GM18858 (cell line): ENCODE data around the gene MCCC1.
"Not testable (repeated sequence)": the region's sequence is repeated elsewhere in the genome, so short reads cannot be mapped to it uniquely, and the experiment has no call there.

ENCODE experiments used
- ATAC-seq: cut with Tn5 transposase; IDR thresholded peaks from one replicate; pipeline ENCODE4 v1.9.1; 2021; ENCODE audit not compliant: unreplicated experiment

Gene MCCC1

DNA sequence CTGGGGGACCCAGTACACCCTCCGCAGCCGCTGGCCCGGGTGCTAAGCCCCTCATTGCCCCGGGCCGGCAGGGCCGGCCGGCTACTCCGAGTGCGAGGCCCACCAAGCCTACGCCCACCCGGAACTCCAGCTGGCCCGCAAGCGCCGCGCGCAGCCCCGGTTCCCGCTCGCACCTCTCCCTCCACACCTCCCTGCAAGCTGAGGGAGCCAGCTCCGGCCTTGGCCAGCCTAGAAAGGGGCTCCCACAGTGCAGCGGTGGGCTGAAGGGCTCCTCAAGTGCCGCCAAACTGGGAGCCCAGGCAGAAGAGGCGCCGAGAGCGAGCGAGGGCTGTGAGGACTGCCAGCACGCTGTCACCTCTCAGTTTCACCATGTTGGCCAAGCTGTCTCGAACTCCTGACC lies 4.7 kb upstream of the MCCC1 start:
- not testable (repeated sequence) for ATAC-seq

DNA sequence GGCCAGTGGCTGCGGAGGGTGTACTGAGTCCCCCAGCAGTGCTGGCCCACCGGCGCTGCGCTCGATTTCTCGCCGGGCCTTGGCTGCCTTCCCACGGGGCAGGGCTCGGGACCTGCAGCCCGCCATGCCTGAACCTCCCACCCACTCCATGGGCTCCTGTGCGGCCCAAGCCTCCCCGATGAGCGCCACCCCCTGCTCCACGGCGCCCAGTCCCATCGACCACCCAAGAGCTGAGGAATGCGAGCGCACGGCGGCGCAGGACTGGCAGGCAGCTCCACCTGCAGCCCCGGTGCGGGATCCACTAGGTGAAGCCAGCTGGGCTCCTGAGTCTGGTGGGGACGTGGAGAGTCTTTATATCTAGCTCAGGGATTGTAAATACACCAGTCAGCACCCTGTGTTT lies 1.7 kb upstream of the MCCC1 start:
- ATAC-seq = not testable (repeated sequence)

DNA sequence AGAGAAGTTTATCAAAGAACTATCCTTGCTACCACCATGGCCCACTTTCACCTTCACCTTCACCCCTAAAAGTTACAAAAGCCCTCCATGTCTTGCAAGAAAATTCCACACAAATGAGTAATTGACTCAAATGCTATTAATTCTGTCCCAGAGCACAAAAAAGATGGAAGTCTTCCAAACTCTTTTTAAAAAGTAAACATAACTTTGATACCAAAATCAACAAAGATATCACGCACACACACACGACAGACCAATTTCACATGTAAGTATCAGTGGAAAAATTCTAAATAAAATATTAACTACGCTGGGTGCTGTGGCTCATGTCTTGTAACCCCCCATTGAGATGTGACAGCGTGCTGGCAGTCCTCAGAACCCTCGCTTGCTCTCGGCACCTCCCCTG lies 1.1 kb upstream of the MCCC1 start:
- ATAC-seq = no peak

DNA sequence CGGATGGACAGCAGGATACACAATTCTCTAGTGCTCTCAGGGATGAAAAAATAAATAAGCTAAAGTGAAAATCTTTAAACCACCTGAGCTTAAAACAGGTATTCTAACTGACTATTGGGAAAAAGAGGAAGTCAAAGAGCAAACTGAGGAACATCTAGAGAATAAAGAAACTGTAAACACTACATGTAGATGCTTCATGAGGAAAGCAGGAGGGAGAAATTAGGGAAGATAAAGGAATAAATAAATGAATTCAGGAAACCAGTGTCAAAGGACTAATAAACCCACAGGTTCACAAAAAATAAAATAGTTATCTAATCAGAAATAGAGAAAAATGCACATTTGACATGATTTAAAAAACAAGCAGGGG lies 525 bp upstream of the MCCC1 start:
- ATAC-seq = no peak

DNA sequence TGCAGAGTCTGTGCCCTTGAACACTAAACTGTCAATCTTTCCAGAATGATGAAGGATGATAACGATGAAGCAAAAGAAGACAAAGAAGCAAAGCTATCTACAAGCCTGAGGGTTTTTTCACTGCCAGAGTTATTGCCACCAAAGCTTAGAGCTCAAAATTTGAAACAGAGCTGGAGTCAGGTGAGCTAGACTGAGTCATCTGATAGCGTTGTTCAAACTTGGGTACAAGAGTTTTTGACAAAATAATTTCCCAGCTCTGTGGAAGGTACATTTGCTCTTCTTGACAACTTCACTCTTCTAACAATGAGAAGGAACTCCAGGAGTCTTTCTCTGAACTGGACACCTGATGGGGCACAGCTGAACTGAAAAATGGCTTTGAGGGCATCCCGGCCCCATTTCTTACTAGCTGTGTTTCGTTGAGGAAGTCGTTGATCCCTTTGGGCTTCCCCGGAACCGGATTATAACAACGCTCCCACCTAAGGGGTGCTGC lies 715 bp downstream of the MCCC1 start:
- peak; percentile 6 for ATAC-seq

DNA sequence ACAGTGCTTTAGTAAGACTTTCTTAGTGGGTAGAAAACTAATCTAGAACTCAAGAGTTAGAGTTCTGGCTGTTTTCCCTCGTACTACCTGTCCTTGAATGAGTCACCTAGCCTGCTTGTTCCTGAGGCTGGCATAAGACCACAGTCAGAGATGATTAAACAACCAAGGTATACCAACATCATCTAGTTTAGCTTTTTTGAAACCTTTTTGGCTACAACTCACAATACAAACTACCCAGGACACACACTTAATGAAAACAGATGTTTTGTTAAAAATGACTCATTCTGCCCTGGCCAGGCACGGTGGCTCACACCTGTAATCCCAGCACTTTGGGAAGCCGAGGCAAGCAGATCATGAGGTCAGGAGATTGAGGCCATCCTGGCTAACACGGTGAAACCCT lies 4.6 kb downstream of the MCCC1 start:
- ATAC-seq = no peak

DNA sequence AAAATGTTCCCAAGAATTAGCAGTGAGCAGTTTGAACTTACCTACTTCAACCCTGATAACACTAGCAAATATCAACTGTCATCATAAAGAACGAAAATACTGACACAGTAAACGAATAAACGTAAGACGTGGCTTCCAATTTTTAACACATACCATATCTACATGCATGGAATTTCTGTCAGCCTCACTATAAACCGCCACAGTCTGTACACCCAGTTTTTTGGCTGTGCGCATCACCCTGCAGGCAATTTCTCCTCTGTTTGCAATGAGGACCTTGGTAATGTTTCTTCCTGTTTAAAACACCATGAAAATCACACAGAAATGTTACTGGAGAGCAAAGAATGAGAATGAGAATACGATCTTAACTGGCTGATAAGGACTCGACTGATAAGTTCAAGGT lies 7.0 kb downstream of the MCCC1 start:
- no peak for ATAC-seq

DNA sequence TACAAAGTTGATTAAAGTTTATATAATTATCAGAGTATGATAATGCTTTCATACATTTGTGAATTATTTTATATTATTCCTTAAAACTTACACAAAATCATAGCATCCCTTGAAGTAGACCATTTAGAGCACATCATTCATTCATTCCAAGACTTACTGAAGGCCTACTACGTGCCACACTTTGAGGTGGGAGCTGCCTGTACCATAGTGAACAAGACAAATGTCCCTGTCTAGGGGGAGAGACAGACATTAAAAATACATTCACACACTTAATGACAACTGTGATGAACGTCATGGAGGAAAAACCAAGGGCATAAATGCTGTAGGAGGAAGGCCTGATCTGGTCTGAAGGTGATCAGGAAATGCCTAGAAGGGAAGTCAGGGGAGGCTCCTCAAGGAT lies 12.1 kb downstream of the MCCC1 start:
- ATAC-seq = no peak

DNA sequence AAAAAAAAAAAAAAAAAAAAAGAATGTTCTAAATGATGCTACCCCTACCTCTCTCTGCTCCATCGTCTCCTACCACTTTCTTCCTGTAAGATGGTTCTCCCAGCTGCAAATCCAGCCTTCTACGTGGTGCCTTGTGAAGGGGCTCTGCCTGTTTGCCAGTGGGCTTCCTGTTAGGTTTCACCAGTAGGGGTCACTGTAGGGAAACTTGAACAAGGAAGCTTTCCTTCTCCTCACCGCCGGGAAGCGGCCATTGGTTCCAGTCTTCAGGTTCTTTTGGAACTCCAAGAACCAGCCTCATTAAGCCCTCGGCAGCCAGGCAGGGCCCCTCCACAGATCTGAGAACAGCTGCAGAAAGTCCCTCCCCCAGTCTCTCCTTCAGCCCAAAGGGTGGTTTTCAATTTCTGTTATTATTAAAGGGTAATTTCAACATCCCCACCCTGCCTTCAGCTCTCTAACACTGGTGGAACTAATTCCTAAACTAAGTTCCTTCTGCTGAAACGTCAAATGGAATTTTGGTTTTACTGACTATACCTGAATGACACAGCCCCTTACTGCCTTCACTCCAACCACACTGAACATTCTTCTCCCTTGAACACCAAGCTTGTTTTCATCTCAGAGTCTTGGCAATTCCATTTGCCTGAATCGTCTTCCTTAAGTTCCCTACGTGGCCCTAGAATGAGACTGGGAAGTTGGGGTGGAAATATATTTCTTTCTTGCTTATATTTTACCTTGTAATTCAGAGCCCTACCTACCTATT lies 13.5 kb downstream of the MCCC1 start:
- ATAC-seq = no peak

DNA sequence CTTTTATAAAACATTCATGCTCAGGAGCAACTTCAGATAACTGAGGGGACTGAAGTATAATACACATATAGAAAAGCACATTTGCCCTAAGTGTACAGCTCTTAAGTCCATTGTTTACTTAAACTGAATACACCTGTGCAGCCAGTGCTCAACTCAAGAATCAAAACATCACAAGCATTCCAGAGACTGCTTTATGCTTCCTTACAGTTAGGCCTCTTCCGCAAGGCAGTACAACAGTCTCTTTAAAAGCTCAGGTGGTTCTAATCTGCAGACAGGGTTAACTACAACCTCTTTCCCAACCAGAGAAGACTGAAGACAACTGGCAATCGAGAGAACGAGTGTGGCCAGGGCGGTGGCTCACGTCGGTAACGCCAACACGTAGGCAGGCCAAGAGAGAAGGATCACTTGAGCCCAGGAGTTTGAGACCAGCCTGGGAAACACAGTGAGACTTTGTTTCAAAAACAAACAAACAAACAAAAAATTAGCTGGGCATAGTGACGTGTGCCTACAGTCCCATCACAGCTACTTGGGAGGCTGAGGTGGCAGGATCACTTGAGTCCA lies 16.9 kb downstream of the MCCC1 start:
- no peak for ATAC-seq

DNA sequence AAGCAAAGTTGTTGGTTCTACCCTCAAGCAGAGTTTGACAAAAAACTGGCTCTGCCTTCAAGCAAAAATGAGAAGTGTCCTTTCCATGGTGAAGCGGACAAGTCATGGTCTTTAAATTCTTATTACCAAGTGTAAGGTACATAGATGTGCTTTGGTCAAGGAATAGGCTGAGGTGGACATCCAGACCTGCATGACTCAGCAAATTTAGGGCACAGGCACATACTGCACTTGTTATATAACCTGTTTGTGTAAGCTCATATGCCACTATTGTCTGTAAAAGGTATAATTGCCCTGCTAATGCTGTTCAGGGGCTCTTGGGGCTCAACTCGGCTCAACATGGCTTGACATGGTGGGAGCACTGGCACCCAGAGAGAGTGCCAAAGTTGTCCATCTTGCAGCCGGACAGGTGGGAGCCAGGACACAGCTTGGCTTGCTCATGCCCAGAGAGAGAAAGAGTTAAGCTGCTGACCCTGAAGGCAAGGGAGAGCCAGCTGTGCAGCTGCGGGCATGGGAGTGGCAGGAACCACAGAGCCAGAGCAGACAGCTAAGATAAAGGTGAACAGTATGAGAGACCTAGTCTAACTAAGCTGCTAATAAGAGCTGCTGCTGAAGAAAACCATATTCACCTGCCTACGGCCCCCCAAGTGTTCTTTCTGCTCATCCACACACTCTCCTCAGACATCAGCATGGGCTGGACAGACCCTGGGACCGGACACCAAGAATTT lies 17.7 kb downstream of the MCCC1 start:
- ATAC-seq = no peak

DNA sequence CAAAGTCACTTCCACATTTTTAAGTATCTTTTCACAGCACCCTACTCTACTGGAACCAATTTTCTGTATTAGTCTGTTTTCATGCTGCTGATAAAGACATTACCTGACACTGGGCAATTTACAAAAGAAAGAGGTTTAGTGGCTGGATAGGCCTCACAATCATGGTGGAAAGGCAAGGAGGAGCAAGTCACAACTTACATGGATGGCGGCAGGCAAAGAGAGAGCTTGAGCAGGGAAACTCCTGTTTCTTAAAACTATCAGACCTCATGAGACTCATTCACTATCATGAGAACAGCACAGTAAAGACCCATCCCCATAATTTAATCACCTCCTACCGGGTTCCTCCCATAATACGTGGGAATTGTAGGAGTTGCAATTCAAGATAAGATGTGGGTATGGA lies 18.7 kb downstream of the MCCC1 start:
- ATAC-seq = no peak

DNA sequence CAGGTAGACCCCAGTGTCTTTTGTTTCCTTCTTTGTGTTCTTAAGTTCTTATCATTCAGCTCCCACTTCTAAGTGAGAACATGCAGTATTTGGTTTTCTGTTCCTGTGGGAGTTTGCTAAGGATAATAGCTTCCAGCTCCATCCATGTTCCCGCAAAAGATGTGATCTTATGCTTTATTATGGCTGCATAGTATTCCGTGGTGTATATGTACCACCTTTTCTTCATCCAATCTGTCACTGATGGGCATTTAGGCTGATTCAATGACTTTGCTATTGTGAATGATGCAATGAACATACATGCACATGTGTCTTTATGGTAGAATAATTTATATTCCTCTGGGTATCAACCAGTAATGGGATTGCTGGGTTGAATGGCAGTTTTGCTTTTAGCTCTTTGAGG lies 24.4 kb downstream of the MCCC1 start:
- ATAC-seq = no peak

DNA sequence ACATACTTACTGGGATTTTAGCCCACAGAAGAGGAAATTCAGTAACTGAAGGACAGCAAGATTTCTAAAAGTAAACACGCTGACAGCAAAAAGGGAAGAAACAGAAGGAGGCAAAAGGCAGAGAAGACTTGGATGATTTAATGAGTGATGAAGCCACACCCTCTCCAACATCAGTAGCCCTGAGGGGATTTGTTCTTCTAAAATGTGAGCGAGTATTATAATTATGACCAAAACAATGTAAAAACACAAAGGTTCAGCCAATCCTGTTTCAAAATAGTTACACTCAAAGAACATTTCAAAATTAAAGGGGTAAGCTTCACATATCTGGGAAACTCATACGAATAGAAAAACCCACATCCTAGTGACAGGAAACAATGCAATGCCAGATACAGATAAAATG lies 25.0 kb downstream of the MCCC1 start:
- ATAC-seq = no peak

DNA sequence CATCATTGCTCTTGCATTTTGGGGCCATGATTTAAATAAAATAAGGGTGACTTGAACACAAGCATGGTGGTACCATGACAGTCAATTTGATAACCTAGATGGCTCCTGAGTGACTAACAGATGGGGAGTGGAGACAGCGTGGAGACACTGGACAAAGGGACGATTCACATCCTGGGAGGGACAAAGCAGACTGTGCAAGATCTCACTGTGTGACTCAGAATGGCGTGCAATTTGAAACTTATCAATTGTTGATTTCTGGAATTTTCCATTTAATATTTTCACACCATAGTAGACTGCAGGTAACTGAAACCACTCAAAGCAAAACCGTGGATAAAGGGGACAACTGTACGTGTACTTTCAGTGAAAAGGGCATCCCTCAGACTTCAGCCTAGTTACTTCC lies 25.5 kb downstream of the MCCC1 start:
- ATAC-seq = no peak

DNA sequence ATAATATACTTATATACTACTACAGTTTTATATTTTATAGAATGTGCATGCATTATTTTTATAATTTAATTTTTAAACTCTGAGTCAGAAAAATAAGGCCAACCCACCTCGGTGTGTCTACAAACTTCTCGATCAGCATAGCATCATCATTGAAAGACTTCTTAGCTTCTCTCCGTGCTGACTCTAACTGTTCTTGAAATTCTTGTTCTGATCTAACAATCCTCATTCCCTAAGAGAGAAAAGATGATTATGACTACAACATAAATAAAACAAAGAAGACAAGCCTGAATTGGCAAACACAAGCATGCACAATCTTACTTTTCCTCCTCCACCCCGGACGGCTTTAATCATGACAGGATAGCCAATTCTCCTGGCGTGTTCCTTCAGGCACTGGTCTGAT lies 28.4 kb downstream of the MCCC1 start:
- no peak for ATAC-seq

DNA sequence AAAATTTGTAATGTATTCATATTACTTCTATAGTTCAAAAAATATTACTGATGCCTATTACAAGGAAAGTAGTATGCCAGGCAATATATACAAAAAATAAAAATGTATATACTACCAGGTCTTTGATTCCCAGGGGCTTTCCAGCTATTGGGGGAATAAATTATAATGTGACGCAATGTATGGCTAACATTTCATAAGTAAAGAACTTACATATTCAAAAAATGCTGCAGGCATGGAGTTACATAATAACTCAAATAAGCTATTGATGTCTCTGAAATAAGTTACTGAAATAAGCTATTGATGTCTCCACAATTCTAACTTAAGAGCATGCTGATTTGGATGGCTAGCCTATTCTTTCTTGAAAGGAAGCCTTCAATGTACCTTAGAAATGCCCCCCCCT lies 30.2 kb downstream of the MCCC1 start:
- ATAC-seq = no peak

DNA sequence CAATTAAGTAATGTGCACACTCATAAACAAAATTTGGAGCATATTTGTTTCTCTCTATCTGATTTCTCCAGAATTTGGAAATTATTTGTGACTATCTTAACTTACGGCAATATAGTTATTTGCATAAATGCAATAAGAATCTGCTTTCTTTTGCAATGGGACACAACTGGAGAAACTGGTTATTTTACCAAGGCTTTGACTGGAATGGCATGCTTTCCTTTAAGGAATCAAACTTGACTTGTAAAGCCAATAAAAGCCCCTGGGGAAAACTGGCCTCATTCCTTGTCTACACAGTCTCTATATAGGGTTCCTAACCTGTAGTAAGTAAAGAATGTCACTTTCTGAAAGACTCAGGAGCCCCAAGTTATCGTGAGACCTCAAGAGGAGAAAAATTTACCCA lies 32.4 kb downstream of the MCCC1 start:
- ATAC-seq = not testable (repeated sequence)

DNA sequence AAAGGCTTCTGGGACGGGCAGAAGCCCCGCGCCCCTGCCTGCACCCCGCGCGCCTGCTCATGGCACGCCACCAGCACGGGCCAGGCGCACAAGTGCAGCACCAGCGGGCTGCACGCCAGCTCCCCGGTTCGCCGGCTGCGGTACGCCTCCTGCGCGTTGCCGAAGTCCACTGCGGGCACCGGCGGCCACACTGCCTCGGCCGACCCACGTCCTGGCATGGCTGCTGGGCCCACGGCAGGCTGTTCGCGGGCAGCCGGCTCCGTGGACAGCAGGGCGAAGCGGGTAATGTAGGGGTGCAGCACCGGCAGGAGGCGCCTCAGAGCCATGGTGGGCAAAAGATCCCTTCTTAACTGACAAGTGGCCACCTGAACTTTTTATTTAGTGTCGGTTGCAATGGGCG lies 34.8 kb downstream of the MCCC1 start:
- no peak for ATAC-seq

DNA sequence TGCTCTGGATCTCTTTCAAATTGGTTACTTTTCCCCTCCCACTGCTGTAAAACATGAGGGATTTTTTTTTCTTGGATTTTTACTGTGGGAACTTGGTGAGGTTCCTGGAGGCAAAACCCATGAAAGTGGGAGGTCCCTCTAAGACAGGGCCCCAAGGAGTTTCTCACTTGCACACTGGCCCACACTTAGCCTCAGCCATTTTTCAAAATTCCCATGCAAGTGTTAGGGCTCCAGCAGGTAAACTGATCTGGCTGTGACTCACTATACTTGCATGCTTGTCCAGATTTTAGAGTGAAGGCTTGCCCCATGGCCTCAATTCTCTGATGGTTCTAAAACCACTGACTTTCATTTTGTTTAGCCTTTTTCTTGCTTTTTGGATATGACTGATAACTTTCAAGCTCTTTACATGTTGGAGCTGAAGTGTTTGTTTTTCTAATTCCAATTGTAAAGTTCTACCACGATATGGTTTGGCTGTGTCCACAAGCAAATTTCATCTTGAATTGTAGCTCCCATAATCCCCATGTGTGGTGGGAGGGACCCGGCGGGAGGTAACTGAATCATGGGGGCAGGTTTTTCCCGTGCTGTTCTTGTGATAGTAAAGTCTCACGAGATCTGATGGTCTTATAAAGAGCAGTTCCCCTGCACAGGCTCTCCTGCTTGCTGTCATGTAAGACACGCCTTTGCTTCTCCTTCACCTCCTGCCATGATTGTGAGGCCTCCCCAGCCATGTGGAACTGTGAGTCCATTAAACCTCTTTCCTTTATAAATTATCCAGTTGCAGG lies 37.7 kb downstream of the MCCC1 start:
- no peak for ATAC-seq

DNA sequence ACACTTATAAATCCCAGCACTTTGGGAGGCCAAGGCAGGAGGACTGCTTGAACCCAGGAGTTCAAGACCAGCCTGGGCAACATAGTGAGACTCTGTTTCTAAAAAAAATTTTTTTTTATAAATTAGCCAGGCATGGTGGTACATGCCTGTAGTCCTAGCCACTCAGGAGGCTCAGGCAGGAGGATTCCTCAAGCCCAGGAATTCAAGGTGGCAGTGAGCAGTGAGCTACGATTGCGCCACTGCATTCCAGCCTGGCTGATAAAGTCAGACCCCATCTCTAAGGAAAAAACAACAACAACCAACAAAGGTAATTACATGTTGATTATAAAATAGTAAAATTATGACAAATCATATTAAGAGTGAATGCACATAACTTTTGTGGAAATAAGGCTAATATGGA lies 40.9 kb downstream of the MCCC1 start:
- ATAC-seq = no peak

DNA sequence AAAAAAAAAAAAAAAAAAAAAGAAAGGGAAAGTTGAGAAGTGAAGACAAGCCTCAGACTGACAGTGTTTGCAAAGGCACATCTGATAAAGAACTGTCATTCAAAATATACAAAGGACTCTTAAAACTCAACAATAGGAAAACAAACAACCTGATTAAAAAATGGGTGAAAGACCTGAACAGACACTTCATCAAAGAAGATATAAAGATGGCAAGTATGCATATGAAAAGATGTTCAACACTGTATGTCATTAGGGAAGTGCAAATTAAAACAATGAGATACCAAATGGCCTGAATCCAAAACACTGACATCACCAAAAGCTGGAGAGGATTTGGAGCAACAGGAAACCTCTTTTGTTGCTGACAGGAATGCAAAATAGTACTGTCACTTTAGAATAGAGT lies 48.6 kb downstream of the MCCC1 start:
- ATAC-seq = no peak
